Breast epithelium (tissue), 3 donors: Measurements from ENCODE around the gene GRP.

Experiments used
- CTCF ChIP-seq, 3 donors: fragments of 450-650 bp; IDR thresholded peaks; one replicate each; pipeline ENCODE4 v1.5.1; 2016 to 2017; ENCODE audit warnings: antibody characterized with exemption in 3 of 3, mild to moderate bottlenecking in 3 of 3, moderate library complexity in 3 of 3
- POLR2A ChIP-seq: fragments of 450-650 bp; IDR thresholded peaks from one replicate; pipeline ENCODE4 v1.6.1; 2016; ENCODE audit warnings: antibody characterized with exemption, mild to moderate bottlenecking, moderate library complexity
- POLR2AphosphoS5 ChIP-seq, 3 donors: sonication (generic); formaldehyde crosslinking; IDR thresholded peaks; one replicate each; pipeline ENCODE4 v1.6.1; 2017; ENCODE audit warnings: antibody characterized with exemption in 3 of 3

- no peak for TF ChIP-seq CTCF (IDR thresholded peaks at IDR 0.05)
- no peak for TF ChIP-seq POLR2A
- no peak for TF ChIP-seq POLR2AphosphoS5 (IDR thresholded peaks at IDR 0.05)
Observed at GRCh38 chr18:59266459-59266858, 46.5 kb downstream of the GRP start.
